Neural progenitor cell (in vitro differentiated cells): ENCODE measurements around the gene CEL.

Experiments used
- CTCF ChIP-seq: fragments of 200-600 bp; sonication (generic); IDR thresholded peaks from 2 replicates; pipeline ENCODE4 v1.5.1; 2017; ENCODE audit warnings: antibody characterized with exemption, mild to moderate bottlenecking
- EZH2 ChIP-seq: fragments of 200-600 bp; sonication (generic); IDR thresholded peaks from 2 replicates; pipeline ENCODE4 v1.6.1; 2017; ENCODE audit warnings: antibody characterized with exemption, mild to moderate bottlenecking, moderate library complexity

- TF ChIP-seq CTCF (no peak), EZH2 (no peak)
Observed at GRCh38 chr9:133088756-133089155, 27.0 kb downstream of the CEL start.
